Retina (tissue), 1 donor: ENCODE measurements around the gene TEX51.

Experiments
- DNase-seq: peaks from one replicate; pipeline ENCODE4 v3.0.0-alpha.2; 2016

The TEX51 gene

DNA sequence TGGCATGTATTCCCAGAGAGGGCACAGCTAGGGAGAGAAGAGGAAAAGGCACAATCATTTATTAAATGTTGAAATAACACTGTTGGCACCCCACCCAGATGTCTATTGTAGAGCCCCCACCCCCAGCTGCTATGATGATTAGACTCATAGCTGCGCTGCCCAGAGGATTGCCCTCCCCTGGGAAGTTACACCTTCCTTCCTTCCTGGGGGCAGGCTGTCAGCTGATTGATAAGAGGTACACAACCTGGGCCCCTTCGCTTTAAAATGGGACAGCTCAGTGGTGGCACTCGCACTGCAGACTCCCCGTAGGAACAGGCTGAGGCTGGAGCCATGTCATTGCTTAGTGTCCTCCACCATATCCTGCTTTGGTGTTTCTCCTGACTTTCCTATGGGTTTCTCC lies 18.1 kb downstream of the TEX51 start:
- DNase-seq: no peak

DNA sequence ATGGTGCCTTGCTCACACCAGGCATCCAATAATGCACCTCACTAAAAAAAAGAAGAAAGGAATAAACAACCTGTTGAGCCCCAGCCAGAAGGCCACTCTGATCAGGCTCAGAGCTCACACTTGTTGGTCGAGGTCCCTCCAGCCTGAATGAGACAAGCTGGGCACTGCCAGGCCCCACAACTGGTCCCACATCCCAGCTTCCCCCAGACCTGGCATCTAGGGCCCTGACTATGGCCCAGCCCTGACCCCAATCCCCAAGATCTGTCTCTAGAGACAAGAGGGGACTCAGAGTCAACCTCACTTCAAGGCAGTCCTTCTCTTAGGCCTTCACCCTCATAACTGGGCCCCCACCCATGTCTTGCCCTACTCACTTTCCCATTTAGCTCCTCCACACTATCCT lies 22.4 kb downstream of the TEX51 start:
- DNase-seq: no peak

DNA sequence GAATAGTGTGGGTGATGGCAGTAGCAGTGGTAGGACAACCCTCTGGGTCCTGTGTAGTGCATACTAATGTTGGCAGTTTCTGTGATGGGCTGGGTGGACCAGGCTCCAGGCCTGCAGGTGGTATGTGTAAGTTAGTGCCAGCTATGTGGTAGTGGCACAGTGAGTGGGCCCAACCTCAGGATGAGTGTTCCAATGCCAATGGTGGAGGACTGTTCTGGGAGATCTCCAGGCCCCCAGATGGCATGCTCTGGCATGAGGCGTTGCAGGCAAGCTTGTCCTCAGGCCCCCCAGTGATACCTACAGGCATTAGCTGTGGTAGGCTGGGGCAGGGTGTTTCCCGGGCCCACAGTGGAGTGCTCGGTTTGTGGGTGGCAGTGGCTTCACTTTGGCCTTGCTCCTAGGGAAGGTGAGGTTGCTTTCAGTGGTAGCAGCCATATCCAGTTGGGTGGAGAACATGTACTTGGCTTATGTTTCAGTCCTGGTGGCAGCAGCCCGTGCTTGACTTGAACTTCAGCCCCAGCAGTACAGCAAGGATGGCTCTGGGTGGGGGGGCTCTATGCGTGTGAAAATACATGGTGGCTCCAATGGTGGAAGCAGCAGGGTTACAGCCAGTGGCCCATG lies 32.4 kb downstream of the TEX51 start:
- DNase-seq: no peak

DNA sequence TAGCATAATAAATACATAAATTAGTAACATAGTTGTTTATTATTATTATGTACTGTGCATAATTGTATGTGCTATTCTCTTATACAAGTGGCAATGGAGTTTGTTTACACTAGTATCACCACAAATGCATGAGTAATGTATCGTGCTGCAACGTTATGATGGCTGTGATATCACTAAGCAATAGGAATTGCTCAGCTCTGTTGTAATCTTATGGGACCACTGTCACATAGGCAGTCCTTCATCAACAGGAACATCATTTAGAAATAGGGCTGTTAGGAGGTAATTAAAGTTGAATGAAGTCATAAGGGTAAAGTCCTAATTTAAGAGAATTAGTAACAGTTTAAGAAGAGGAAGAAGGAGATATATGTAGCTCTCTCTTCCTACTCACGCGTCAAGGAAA lies 33.8 kb downstream of the TEX51 start:
- DNase-seq: no peak

DNA sequence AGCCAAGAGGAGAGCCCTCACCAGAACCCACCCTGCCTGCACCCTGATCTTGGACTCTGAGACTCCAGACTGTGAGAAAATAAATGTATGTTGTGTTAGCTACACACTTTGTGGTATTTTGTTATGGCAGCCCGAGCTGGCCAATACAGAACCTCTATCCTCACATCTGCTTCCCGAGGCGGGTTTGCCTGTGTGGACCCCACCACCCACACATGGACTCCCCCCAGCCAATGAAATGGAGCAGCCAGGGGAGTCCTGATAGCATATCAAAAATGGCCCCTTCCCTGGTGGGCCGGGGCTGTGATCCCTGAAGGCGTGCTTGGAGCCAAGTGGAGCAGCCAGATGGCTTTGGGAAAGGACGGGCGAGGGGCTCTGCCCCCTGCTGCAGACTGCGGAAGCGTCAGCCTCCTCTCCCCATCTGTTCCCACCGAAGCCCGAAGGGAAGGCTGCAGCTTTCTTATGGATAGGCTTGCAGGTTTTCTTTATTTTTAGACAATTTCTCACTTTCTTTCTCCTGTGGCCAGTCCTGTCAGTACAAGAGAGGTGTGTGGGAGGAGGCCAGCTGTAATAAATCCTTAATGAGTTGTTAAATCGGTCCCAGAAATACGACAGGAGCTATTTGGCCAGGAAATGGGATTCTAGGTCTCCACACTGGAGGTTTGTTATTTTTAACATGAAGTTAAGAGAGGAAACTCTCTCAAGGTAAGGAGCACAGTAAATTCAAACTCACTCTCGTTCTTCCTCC lies 34.4 kb downstream of the TEX51 start:
- no peak for DNase-seq

DNA sequence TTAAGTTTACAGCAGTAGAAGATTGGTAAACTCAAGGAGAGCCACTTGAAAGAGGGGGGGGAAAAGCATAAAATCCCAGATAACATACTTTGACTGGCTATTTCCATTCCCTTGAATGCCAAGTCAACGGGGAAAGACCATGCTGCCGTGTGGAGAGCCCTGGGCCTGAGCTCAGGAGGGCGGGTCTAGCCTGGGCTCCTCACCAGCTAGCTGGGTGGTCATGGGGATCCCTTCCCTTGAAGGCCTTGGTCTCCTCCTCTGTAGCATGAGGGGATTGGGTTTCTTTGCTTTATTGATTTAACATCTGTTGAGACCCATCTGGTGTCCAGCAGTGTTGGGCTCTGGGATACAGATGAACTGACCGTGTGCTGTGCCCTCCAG lies 35.0 kb downstream of the TEX51 start:
- DNase-seq: no peak

DNA sequence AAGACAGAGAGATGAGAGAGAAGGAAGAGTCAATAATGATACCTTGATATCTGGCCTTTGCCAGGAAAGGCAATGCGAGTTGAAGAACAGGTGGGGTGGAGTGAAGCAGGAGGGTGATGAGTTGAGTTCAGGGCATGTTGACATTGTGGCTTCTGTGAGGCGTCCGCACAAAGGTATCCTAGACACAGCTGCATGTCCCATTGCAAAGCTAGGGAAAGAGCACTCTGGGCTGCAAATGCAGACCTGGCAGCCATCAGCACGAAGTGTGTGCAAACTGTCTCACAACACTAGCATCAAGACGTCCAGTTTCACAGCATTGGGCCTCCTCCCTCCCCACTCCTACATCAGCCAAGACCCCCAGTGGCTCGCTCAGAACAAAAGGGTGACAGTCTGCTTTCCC lies 36.1 kb downstream of the TEX51 start:
- DNase-seq: no peak

DNA sequence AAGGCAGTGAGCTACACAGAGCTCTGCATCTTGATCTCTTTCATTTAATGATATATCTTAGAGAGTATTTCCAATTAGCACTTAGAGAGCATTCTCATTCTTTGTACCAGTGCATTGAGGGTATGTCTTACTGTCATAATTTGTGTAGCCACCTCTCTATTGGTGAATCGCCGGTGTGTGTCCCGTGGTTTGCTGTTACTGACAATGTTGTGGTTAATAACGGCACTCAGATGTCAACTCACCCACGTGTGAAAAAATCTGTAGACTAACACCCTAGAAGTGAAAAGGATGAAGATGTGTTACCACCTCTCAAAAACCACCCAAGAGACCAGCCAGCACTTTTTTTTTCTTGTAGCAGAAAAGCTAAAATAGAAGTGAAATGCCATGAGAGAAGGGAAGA lies 37.1 kb downstream of the TEX51 start:
- DNase-seq: no peak

DNA sequence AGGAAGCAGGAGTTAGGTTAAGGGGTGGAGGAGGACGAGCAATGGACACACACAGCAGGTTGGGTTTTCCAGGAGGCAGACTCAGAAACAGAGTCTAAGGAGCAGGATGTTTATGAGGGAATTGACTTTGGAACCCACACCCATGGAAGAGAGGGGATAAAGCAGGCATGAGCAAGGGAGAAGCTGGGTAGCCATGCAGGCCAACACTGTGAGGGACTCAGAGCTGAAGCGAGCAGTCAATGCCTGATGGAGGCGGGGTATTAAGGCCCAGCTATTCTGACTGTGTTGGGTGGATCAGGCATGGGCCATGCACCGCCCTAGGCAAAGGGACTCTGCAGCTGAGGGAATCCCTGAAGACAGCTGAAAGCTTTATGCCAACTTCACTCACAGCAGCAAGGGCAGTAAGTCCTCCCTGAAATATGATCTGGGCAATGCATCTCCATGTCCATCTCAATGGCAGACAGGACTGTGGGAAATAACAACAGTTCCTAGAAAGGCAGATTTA lies 37.6 kb downstream of the TEX51 start:
- no peak for DNase-seq

DNA sequence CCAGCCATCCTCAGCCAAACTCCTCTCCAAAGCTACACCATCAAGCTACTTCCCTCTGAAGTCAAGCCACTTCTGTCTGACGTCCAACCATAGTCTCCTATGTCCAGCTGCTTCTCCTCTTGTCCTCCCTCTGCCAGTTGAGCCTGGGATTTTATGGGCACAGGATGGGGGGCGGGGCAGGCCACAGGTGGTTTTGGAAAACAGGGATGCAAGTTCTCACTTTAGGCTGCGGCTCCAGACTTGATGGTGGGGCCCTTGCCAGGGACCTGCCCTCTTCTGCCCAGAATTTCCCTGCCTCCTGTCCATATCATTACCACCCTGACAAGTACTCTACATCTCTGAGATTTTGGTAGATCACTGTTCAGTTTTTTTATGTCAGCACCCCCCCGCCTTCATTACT lies 41.6 kb downstream of the TEX51 start:
- no peak for DNase-seq

DNA sequence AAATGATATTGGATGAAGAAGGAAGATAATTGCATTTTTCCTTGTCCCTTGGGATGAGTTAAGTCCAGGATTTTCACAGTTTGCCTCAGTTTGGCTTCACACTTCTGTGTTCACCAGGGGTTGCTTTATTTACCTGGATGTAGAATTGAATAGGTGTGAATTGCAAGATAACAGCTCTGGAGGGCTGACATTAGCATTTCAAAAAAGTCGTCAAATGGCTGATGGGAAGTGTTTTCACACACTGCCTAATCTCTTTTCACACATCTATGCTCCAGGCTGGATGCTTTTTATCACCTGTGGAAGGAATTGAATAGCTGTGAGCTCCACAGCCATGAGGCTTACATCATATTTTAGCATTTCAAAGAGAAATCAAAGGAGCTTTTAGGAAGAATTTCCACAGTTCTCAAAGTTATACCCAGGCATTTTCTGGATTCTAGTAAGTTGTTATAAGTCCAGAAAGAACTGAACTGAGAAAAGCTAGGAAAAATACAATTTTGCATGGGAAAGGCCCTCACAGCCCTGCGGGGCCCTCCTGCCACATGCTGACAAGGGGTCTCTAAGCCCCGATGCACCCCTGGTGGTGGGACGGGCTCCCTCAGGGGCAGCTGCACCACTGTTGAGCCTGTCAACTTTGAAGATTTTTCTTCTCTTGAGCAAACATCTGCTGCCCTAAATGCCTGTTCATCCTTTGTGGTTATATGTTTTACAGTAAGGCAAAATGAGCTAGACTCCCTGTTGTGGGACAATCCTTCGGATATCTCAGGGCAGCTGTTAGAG lies 43.9 kb downstream of the TEX51 start:
- DNase-seq: no peak

DNA sequence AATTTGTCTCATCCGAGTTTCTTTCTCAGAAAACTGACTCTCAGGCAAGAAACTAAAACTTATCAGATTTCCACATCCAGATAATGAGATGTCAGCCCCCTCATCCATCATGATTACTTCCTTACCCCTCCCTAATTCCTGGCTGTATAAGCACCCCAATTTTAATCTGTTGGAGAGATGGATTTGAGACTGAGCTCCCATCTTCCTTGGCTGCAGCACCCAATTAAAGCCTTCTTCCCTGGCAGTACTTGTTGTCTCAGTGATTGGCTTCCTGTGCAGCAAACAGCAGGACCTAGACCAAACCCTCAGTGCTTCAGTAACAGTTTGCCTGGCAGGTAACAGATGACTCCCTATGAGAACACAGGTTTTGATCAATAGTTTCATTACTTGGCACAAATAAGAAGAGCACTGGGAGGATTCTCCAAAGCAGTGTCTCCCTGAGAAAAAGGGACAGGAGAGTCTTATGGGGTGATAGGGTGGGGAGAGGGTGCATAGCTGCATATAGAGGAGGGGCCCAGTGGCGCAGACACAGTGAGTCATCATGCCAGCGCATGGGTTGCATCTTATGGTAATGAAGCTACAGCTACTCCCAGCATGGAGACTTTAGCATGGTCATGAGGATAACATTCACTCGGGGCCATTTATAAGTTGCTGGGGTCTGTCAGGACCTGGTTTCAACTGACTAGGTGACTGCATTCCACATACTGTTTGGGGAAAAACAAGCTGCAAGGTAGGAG lies 45.1 kb downstream of the TEX51 start:
- DNase-seq: no peak

DNA sequence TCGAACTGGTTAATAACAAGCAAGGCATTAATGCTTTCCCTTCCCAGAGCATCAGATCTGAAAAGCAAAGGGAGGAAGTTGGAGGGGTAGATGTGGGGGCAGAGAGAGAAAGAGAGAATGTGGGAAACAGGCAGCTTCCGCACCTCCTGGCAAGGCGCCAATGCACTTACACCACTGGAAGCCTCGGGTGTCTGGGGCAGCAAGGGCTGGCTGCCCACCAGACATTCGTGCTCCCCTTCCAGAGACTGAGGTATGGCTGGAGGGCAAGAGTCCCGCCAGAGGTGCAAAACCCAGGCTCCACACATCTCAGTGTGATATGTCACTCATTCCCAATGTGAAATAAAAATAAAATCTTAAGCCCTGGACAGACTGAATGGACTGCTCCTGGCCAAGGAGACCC lies 46.4 kb downstream of the TEX51 start:
- DNase-seq: no peak

DNA sequence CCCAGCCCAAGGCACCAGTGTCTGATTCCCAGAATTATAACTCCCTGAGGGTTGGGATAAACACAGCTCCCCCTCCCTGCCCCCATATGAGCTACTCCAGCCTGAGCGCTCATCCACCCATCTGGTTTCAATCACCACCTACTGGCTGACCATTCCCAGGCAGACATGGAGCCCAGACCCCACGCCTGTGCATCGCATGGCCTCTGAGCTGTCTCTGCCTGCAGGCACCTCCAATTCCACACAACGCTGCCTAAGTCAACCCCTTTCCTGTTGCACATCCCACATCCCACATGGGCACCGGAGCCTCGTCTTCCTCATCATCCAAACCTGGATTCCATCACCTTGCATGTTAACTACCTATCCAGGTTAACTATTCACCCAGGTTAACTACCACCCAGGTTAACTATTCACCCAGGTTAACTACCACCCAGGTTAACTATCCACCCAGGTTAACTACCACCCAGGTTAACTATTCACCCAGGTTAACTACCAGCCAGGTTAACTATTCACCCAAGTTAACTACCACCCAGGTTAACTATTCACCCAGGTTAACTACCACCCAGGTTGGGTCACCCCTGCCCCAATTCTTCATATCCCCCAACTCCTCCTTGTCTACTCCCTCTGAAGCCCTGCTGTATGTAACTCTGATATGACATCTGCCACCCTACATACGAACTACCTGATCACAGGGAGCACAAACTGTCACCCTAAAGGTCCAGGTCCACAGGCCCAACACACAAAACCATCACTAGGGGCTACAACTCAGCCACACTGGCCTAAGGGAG lies 47.8 kb downstream of the TEX51 start:
- DNase-seq: no peak

DNA sequence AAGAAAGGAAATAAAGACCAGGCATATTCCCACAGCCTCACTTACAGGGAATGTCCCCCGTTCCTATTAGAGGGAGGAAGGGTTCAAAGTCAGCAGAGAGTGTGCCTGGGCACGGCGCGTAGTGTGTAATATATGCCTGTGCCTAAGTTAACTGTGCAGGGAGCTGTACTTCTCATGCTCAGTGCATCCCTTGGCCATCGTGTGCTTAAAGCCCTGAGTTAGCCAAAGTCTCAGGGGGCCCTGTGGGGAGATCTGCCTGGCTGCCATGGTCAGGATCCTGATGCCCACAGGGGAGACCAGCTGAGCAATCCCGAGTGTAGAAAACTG lies 48.4 kb downstream of the TEX51 start:
- DNase-seq: no peak

DNA sequence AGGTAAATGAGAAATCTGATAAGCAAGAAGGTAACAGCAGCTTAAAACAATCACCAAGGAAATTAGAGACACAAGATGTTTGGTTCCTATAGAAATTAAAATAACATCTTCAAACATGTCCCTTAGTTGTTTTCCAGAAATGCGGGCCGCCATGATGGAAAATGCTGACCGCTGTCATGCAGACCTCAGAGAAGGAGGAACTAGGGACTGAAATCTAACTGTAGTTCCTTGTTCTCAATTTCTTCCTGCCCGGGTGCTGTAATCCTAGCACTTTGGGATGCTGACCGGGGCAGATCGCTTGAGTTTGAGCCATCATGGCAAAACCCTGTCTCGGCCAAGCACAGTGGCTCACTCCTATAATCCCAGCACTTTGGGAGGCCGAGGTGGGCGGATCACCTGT lies 51.1 kb downstream of the TEX51 start:
- no peak for DNase-seq

DNA sequence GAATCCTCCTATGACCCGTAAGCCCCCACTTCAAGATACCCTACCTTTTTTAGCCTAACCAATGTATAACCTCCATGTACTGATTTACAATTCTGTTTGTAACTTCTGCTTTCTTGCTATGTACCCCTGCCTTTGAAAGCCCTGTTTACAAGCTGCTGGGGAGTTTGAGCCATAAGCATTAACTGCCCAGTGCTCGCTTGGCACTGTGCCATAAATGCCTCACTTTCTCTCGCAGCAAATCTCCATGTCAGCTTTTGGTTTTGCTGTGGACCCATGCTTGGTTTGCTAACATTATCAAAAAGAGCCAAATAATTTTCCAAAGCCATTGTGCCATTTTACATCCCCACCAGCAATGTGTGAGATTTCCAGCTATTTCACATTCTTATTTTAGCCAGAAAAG lies 51.8 kb downstream of the TEX51 start:
- DNase-seq: no peak
